KOPT-K1 (cell line): ENCODE results near the gene RYR2.

Experiments used
- H3K27ac ChIP-seq: fragments of 200-600 bp; sonication (generic); 2 replicates; pipeline ENCODE4 v1.5.1; 2016; ENCODE audit warnings: antibody characterized with exemption, mild to moderate bottlenecking, low read depth, low read length; ENCODE audit not compliant: poor library complexity, severe bottlenecking
- H3K36me3 ChIP-seq: fragments of 200-600 bp; sonication (generic); 2 replicates; pipeline ENCODE4 v1.5.1; 2017; ENCODE audit warnings: antibody characterized with exemption, mild to moderate bottlenecking, low read length, moderate library complexity; ENCODE audit not compliant: insufficient read depth
- H3K9me3 ChIP-seq: fragments of 200-600 bp; sonication (generic); 2 replicates; pipeline ENCODE4 v1.5.1; 2017; ENCODE audit warnings: antibody characterized with exemption, low read length, mild to moderate bottlenecking; ENCODE audit not compliant: insufficient read depth, poor library complexity, severe bottlenecking

RYR2 gene

DNA sequence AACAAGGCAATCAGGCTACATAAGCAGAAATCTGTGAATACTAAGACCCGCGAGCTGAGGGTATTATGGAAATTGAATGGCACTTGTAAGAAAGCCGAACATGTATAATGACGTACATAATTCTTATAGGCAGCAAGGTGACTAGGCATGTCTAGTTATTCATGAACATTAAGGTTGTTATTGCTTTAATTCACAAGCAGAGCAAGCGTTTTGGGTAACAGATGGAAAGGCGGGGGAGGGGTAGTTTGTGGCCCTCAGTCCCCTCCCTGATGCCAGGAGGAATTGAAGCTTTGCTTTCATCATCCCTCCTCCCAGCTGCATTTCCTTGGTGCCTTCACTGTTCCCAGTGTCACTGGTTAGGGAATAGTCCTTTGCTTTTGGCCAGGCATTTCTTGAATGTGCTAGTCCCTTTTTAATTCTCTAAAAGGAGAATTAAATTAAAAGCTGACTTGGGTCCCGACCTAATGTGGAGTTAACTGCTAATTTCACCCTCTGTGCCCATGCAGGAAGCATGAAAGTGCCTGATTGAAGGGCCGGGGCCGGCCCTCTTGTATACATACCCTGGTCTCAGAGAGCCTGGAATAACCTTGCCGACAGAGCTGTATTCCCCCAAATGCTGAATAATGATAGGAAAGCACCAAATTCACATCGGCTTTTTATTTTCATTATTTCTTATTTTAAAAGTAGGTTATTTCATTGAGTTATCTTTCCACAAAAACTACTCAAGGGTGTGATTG is 42.5 kb downstream of the RYR2 start:
- Histone ChIP-seq H3K9me3 (no peaks in the 10 kb centered on the region), H3K27ac (no peak overlapping the region), H3K36me3 (no peaks in the 10 kb centered on the region)

DNA sequence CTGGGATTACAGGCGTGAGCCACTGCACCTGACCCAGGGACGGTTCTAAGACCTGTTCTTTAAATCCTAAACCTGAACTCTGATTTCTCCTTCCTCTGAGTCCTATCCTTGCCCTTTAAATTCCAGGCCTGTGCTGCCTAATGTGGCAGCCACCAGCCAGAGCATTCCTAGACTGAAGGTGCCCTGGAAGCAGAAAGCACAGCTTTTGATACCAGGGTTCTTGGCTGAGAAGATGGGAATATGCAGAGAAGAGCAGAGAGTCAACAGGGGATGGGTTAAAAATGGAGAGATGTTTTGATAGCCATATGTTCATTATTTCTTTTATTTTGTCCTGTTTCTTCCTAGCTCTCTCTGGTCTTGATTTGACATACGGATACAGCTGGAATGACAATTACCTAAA is 49.7 kb downstream of the RYR2 start:
- Histone ChIP-seq H3K9me3 (no peaks in the 10 kb centered on the region), H3K27ac (no peak overlapping the region), H3K36me3 (no peaks in the 10 kb centered on the region)

DNA sequence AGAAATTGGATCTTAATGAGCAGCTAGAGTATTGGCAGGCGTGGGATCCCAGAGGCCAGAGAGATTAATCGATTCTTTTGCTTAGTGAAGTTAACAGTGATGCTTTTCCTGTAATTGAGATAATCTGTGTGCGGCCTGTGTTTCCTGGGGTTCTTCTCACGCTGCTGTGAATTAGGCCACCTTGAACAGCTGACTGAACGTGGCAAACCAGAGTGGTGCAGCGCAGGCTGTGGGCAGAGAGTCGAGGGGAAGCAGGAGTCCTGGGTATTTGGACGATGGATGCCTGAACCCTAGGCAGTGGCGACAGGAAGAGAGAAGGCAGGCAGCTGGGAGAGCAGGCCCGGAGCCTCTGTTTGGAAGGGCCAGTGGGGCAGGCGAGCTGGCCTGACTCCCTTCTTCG is 51.7 kb downstream of the RYR2 start:
- Histone ChIP-seq H3K9me3 (no peaks in the 10 kb centered on the region), H3K27ac (no peak overlapping the region), H3K36me3 (no peaks in the 10 kb centered on the region)

DNA sequence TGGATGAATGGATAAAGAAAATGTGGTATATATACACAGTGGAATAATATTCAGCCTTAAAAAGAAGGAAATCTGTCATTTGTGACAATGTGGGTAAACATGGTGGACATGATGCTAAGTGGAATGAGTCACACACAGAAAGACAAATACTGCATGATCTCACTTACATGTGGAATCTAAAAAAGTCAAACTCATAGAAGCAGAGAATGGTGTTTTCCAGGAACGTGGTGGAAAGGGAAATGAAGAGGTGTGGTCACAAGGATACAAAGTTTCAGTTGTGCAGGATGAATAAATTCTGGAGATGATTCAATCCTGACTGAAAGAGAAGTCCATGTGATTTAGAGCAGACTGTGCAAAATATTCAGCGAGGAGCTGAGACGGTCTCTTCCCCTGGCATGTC is 56.6 kb downstream of the RYR2 start:
- no peaks in the 10 kb centered on the region for H3K36me3 ChIP-seq
- no peak overlapping the region for H3K27ac ChIP-seq
- H3K9me3 ChIP-seq = no peaks in the 10 kb centered on the region

DNA sequence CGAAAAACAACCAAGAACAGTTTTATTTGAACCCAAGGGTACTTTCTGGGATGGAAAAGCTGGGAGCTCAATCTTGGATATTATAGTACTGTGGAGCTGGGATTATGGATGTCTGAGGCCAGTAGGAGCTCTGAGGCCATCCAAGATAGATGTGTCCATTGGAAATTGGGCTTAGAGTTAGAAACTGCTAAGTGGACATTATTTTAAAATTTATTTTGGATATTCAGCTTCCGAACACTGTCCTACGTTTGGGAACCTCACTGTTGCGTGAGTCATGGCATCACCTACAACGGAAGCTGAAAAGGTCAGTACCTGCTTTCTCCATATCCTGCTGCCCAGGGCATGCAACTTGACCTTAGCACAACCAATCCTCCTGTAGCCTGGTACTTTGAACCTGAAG is 61.0 kb downstream of the RYR2 start:
- H3K27ac ChIP-seq = no peak overlapping the region
- H3K9me3 ChIP-seq = no peaks in the 10 kb centered on the region
- H3K36me3 ChIP-seq = no peaks in the 10 kb centered on the region

DNA sequence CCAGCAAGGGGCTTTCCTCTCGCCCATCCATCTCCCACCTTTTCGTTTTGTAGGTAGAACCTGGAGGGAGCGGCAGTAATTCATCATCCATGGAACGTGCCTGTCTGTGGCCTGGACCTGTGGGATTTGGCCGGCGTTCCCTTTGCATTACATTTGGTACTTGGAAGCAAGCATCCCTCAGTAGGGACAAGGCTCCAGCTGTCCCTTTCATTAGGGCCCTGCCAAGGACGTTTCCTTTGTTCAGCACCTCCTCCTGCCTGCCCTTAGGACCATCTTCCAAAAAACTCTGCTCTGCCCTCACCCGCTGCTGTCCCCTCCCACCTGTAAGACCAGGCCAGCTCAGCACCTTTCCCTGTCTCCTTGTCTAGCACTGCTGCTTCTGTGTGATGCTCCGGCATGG is 62.1 kb downstream of the RYR2 start:
- H3K9me3 ChIP-seq = no peaks in the 10 kb centered on the region
- H3K36me3 ChIP-seq = no peaks in the 10 kb centered on the region

DNA sequence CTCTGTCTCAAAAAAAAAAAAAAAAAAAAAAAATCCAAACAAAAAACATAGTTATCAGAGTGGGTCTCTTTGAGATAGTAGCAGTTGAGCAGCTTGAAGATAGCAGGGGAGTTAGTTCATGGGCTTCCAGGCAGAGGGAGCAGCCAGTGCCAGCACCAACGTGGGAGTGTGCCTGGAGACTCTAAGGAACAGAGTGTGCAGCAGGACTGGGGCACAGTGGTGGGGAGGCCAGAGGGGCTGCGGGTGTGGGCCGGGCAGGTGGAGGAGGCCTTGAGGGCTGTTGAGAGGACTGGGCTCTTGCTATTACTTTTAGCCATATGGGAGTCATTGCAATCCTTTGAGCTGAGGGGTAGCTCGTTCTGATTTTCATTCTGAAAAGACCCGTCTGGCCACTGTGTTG is 63.8 kb downstream of the RYR2 start:
- no peaks in the 10 kb centered on the region for H3K36me3 ChIP-seq
- H3K9me3 ChIP-seq = no peaks in the 10 kb centered on the region
- H3K27ac ChIP-seq = no peak overlapping the region

More for the DNA sequence above, 62.1 kb downstream of the RYR2 start:
- no peak overlapping the region for H3K27ac ChIP-seq

DNA sequence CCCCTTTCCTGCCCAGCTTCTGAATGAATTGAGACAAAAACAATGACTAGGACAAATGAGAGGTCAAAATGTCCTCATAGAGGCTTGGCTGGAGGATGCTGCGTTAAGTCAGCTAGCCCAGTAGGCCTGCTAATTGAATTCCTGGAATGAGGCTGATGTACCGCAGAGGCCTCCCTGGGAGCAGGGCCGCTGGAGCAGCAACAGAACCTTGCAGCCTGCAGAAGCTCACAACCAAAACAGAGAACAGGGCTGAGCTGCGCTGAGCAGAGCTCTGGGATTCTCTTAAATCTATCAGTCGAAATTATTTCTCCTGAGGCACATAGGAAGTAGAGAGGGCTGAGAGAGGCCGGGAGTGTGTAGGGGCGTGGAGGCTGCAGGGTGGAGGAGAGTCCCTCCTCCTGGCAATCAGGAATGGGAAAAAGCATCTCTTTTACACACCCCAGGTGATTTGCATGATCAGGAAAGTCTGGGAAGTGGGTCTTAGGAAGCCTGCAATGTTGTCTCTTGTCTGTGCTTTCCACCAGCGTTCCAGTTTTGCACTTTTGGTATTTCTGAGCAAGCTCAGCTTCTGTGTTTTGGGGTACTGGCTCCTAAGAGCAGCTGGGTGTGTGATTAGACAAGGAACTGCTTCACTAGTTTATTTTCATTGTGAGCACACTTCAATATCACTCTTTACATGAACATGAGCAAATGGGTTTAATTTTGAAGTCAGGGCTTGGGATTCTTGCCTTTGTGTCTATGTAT is 66.5 kb downstream of the RYR2 start:
- no peak overlapping the region for H3K27ac ChIP-seq
- H3K36me3 ChIP-seq = no peaks in the 10 kb centered on the region

DNA sequence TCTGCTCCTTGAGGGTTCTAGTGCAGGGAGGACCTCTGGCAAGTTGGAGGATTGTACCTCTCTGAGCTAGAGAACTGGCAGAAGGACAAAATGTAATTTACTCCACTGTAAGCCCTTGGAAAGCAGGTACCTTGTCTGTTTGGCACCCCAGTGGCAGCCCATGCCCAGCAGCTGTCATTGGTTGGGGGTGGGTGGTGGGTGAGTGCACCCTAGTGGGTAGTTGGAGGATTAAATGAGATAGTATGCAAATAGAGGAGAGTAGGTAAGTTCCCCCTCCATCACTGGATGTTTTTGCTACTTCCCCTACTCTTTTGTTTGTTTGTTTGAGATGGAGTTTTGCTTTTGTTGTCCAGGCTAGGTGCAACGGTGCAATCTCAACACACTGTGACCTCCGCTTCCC is 69.8 kb downstream of the RYR2 start:
- no peak overlapping the region for H3K27ac ChIP-seq
- no peaks in the 10 kb centered on the region for H3K36me3 ChIP-seq
- no peaks in the 10 kb centered on the region for H3K9me3 ChIP-seq

More for the DNA sequence above, 66.5 kb downstream of the RYR2 start:
- no peaks in the 10 kb centered on the region for H3K9me3 ChIP-seq

DNA sequence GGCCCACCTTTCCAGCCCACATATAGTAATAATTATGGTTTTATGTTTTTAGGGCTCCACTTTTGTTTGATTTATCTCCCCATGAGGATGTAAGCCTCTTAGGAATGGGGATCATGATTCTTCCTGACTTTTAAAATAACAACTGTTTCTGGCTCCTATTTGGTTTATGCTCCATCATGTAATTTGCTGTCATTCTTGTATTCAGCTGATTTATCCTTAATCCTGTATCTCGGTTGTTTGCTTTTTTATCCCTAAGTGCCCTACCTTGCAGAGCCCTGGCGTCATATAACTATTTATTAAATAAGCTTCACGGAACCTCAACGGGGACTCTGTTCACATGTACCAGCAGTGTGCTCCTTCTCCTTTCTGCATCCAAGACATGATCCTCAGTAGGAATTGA is 70.7 kb downstream of the RYR2 start:
- no peaks in the 10 kb centered on the region for H3K9me3 ChIP-seq
- H3K36me3 ChIP-seq = no peaks in the 10 kb centered on the region

DNA sequence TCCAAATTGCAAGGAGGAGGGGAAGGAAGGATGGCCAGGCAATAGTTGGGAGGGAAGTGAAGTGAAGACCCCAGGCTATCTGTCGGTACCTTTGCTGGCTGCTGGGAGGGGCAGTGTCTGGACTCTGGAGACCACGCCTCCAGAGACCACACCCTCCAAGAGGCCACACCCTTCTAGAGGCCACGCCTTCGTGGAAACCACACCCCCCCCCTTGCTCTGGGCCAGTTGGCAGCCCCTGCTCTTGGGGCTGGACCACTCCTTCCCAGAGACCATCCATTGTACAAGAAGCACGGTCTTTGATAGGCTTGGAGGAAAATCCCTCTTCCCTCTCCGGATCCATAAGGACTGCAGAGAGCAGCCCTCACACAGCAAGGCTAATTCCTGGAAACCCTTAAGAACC is 73.1 kb downstream of the RYR2 start:
- Histone ChIP-seq H3K27ac (no peak overlapping the region), H3K9me3 (no peaks in the 10 kb centered on the region)

More for the DNA sequence above, 70.7 kb downstream of the RYR2 start:
- no peak overlapping the region for H3K27ac ChIP-seq

DNA sequence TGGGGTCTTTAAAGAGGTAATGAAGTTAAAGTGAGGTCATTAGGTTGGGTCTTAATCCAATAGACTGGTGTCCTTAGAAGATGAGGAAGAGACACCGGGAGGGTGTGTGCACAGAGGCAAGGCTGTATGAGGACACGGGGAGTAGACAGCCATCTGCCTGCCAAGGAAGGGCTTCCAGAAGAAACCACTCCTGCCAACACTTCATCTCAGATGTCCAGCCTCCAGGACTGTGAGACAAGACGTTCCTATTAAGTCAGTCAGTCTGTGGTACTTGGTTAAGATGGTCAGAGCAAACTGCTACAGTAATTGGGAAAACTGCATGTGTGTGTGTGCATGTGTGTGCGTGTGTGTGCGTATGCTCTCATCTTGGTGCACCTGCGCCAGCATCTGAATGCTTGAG is 77.1 kb downstream of the RYR2 start:
- Histone ChIP-seq H3K36me3 (no peaks in the 10 kb centered on the region), H3K27ac (no peak overlapping the region), H3K9me3 (no peaks in the 10 kb centered on the region)

More for the DNA sequence above, 73.1 kb downstream of the RYR2 start:
- H3K36me3 ChIP-seq = no peaks in the 10 kb centered on the region

DNA sequence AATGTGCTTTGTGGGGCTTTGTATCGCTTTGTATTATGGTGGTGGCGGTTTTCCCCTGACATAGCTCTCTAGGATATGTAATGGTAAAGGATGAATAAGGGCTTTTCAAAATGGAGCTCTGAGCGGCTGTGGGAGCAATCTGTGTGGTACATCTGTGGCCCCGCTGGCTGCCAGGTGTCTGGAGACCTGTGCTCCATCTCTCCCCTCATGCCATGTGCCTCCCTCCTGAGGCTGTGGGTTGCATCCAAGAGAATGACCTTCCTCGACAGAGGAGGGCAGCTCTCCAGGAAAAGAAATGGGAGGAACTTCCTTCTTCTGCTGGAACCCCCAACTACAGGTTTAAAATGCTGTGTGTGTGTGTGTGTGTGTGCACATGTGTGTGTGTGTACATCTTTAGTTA is 78.7 kb downstream of the RYR2 start:
- H3K9me3 ChIP-seq = no peaks in the 10 kb centered on the region
- no peak overlapping the region for H3K27ac ChIP-seq
- no peaks in the 10 kb centered on the region for H3K36me3 ChIP-seq

DNA sequence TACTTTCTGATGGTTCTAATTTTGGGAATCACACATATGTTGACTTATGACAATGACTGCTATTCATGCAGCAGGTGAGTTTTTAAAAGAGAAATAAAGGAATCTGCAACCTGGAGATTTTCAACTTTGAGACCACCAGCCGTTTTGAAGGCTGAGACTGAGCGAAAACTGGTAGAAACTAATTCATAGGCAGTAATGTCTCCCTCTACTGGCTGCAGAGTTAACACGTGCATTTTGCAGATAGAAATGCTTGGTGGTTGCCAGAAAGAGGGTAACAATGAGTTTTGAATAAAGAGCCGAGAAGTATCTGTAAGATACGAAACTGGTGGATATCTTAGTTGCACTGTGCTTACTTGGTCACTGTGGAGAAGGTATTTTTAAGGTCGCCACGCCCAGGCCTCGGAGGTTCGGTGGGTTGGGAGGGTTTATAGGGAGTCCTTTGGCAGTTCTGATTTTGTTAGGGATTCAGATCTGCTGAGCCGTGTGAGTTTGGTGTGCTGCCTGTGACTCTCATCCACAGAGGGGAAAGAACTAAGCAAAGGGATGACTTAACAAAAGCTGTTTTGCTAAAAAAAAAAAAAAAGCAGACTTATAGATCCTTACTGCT is 83.0 kb downstream of the RYR2 start:
- no peak overlapping the region for H3K27ac ChIP-seq
- H3K9me3 ChIP-seq = no peaks in the 10 kb centered on the region
- H3K36me3 ChIP-seq = no peaks in the 10 kb centered on the region

DNA sequence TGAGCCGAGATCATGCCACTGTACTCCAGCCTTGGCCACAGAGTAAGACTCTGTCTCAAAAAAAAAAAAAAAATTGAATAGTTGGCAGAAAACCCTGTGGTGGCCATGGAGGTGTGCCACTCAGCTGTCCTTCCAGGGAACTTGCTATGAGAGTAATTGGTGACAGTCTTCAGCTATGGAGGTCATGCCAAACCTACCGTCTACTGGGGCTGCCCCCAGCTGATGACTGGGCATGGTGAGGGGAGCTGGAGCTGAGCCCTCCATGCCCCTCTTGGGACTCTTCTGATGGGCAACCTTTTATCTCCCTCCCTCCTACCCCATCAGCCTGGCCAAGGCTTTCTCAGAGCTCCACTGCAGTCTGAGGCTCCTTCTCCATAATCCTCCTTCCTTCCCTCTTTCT is 84.2 kb downstream of the RYR2 start:
- Histone ChIP-seq H3K36me3 (no peaks in the 10 kb centered on the region), H3K9me3 (peaks cover 5% of the 10 kb centered on the region), H3K27ac (no peak overlapping the region)
